ENCODE data around the gene DOK3. TPM values are rescaled to one million over a fixed set of nuclear protein-coding genes. Genes with fewer than 3 reads are reported as not detected.
A peak's percentile ranks its signal among the peaks of the same experiment; 100 is the strongest.

DOK3 gene
- total and polyA plus RNA-seq, 2 of the 13 experiments (the other 11 are each of a cell fraction or from before 2014, with no cell fraction given), result 1.4 to 1.5 TPM

GRCh38 chr5:177516601-177517568, 7.3 kb upstream of the DOK3 start, which contains the start of gene DDX41 (continued):
- TF ChIP-seq PCBP2 (optimal IDR thresholded peaks at IDR 0.05; ENCODE audit: low read depth, low read length, poor library complexity, severe bottlenecking), result no peak
- TF ChIP-seq ZNF337 (CRISPR knock-in tag; IDR thresholded peaks at IDR 0.05; ENCODE audit: borderline replicate concordance, low read depth), result 0 out of 2 replicates have a peak, but pooled peaks have one; percentile 56
- peak; percentile 73 for TF ChIP-seq ZBTB7A (CRISPR knock-in tag; IDR thresholded peaks at IDR 0.05)
- peak; percentile 96 for TF ChIP-seq SALL2 (CRISPR knock-in tag; IDR thresholded peaks at IDR 0.05)
- TF ChIP-seq NKX3-1 (CRISPR knock-in tag; IDR thresholded peaks at IDR 0.05), result peak; percentile 59; the same call in 1 of the 2 replicates
- TF ChIP-seq ZSCAN20 (CRISPR knock-in tag; IDR thresholded peaks at IDR 0.05; ENCODE audit: borderline replicate concordance), result no peak
- TF ChIP-seq ZNF576 (CRISPR knock-in tag; IDR thresholded peaks at IDR 0.05), result 0 out of 2 replicates have a peak, but pooled peaks have one; percentile 22
- no peak for TF ChIP-seq ZUFSP (CRISPR knock-in tag; IDR thresholded peaks at IDR 0.05; ENCODE audit: borderline replicate concordance)
- no peak for TF ChIP-seq TRIM22 (IDR thresholded peaks at IDR 0.05)
- TF ChIP-seq HNF4A (CRISPR knock-in tag; IDR thresholded peaks at IDR 0.05), result no peak
- TF ChIP-seq ZNF839 (CRISPR knock-in tag; IDR thresholded peaks at IDR 0.05; ENCODE audit: borderline replicate concordance), result 0 out of 2 replicates have a peak, but pooled peaks have one; percentile 46
- TF ChIP-seq ZNF740 (CRISPR knock-in tag; IDR thresholded peaks at IDR 0.05), result no peak
- TF ChIP-seq BATF2 (CRISPR knock-in tag; IDR thresholded peaks at IDR 0.05), result peak; percentile 89
- TF ChIP-seq TARDBP (CRISPR knock-in tag; IDR thresholded peaks at IDR 0.05), result peak; percentile 96
- no peak for TF ChIP-seq ZNF646 (CRISPR knock-in tag; IDR thresholded peaks at IDR 0.05)
- no peak for TF ChIP-seq ZNF737 (CRISPR knock-in tag; IDR thresholded peaks at IDR 0.05; ENCODE audit: borderline replicate concordance)
- peak; percentile 49; the same call in 1 of the 2 replicates for TF ChIP-seq ZNF652 (CRISPR knock-in tag; IDR thresholded peaks at IDR 0.05; ENCODE audit: borderline replicate concordance, low read depth)
